ENCODE data around the gene HPS4.
"Not testable (repeated sequence)": the region's sequence is repeated elsewhere in the genome, so short reads cannot be mapped to it uniquely, and the experiment has no call there.

HPS4 gene
- 55.2 to 146 (median 80.7) reads per million in 3 experiments for total RNA-seq

DNA sequence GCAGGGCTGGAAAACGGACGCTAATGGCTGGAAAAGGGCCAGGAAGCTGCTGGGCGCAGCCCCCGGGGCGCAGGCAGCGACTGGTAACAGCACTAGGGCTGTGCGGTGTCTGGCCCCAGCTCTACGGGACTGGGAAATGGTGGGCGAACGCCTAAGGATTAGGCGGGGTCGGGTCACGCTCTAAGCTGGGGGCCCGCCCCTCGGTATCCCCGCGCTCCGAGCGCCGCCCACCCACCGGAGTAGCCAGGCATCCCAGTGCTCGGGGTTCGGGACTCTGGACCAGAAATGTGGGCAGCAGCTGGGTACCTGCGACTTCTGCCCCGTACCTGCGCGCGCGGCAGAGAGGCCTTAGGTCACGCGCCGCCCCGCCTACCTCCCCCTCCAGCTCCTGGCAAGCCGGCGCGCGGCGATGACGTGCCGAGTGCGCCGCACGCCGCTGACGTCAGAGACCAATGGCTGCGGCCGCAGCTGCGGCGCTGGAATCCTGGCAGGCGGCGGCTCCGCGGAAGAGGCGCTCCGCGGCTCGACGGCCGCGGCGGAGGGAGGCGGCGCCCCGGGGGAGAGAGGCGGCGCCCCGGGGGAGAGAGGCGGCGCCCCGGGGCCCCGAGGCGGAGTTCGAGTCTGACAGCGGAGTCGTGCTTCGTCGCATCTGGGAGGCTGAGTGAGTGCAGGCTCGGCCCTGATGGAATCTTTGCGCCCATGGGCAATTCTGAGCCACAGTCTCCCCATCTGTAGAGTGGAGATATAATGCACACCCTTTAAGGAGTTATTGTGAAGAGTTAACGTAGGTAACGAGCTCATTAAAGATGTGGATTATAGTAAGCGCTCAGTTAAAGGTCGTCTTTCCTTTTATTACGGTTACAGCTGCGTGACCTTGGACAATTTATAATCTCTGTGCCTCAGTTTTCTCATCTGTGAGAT lies at the start of gene HPS4, which contains the start of gene SRRD:
Gene HPS4 (minus strand): TSS at position 345 of the 921 bp plus-strand sequence. CDS start 2,021 bp downstream, outside the sequence.
Gene SRRD (plus strand): TSS at position 439 of the 921 bp plus-strand sequence. CDS start 14 bp downstream, at position 453.
- DNase-seq = peak; percentile 92

- DNase-seq = no peak
Observed at GRCh38 chr22:26529345-26529744, 45.8 kb upstream of the HPS4 start.

- DNase-seq = not testable (repeated sequence)
Observed at GRCh38 chr22:26528518-26528917, 44.9 kb upstream of the HPS4 start.

GRCh38 chr22:26527574-26528465 lies 44.2 kb upstream of the HPS4 start:
- no peak for DNase-seq

GRCh38 chr22:26527167-26527566 lies 43.6 kb upstream of the HPS4 start:
- DNase-seq = no peak

DNA sequence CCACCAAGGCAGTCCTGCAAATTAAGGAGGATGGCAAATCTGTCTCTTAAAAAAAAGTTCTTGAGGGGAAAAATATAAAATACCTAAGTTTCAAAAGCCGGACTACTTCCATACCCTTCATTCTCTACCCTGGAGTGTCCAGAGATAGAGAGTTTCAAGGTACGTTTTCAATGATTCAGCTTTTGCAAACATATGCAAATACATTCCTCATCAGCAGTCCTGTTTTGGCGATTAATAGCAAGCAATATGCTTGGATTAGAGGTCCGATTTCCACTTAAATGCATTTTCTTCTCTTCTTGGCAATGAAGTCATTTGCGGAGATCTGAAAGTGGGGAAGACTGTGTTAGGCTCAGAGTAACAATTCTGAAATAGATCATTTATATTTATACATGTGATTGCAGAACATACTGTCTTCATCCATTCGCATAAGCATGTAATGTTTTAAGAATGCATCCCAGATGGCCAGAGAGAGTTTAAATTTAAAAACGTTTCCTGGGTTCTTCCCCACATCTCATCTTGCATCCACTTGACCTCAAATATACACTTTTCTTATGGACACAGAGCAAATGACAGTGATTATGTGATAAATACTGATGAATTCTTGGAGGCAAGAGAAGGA lies 42.5 kb upstream of the HPS4 start:
- DNase-seq = no peak

- DNase-seq = no peak
Observed at GRCh38 chr22:26524870-26525269, 41.3 kb upstream of the HPS4 start.

GRCh38 chr22:26522592-26522991 lies 39.0 kb upstream of the HPS4 start:
- DNase-seq = no peak

DNA sequence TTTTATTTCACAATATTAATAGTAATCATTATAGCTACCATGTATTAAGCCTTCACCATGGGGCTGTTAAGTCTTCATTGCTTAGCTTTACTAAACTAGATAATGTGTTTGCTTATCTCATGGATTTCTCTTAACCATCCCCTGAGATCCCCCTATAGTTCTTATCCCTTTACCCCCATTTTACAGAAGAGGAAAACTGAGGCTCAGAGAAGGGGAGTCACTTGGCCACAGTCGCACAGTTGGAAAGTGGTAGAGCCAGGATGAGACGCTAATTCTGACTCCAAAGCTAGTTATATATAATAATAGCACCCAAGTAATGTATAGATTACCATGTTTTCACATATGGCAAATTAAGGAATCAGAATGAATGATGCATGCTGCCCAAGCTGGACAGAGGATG lies 38.4 kb upstream of the HPS4 start:
- DNase-seq = no peak

DNA sequence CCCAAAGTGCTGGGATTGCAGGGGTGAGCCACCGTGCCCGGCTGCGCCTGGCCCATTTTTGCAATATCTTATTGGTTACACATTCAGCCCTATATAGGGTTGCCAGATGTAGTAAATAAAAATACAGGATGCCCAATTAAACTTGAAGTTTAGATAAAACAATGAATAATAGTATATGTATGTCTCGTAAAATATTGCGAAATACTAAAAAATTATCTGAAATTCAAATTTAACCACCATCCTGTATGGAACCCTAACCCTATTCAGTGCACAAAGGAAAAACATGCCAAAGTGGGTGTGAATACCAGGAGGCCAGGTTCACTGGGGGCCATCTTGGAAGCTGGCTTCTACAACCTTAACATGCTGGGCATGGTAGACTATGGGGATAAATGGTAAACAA lies 33.8 kb upstream of the HPS4 start:
- no peak for DNase-seq

DNA sequence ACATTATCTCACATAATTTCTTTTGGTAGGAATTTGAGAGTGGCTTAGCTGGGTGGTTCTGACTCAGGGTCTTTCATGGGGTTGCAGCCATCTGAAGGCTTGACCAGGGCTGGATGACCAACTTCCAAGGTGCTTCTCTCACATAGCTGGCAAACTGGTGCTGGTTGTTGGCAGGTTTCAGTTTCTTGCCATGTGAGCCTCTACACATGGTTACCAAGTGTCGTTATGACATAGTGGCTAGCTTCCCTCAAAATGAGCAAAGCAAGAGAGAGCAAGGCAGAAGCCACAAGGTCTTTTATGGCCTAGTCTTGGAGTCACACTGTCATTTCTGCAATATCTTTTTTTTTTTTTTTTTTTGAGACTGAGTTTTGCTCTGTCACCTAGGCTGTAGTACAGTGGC lies 32.9 kb upstream of the HPS4 start:
- no peak for DNase-seq

DNA sequence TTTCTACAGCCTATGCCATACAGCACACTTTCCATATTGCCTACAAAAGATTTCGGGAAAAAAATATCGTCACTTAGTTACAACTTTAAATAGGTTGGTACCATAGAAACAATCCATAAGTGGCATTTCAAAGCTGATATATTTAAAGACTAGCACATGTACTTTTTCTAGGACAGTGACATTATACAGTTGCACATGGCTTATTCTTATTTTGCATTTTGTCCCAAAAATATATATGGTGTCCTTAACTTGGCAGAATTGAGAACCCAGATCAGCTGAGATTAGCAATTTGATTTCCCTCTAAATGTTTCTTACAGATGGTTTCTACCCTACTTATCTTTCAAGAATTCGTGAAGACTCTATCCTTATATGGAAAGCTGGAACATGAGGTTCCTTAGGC lies 32.3 kb upstream of the HPS4 start:
- no peak for DNase-seq

- no peak for DNase-seq
Observed at GRCh38 chr22:26514419-26515161, 31.0 kb upstream of the HPS4 start.

- no peak for DNase-seq
Observed at GRCh38 chr22:26513838-26514237, 30.3 kb upstream of the HPS4 start.

GRCh38 chr22:26512149-26512793 lies 28.7 kb upstream of the HPS4 start, which contains the start of gene TFIP11:
Gene TFIP11, minus strand, starts transcription at chr22:26512473. Its CDS starts 2,201 bp downstream, at chr22:26510272.
- DNase-seq = peak; percentile 83

- DNase-seq = no peak
Observed at GRCh38 chr22:26508148-26508547, 24.6 kb upstream of the HPS4 start.

DNA sequence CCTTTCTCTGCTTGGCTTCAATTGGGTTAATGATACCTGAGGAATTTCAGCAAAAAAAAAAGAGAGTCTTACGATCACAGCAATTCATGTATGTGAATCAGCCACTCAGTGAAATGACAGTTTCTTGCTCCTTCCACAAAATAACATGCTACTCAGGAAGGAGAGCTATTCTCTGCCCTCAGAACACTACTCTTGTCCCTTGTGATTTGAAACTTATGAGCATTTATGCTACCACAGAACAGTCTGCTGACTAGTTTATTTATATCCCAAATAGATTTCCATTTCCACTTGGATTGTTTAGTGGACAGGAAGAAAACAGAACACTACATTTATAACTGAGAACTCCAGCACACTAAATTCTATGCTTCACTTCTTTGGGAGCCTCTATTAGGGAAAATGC lies 20.2 kb upstream of the HPS4 start:
- DNase-seq = no peak

- peak; percentile 62 for DNase-seq
Observed at GRCh38 chr22:26502688-26503561, 19.3 kb upstream of the HPS4 start.

DNA sequence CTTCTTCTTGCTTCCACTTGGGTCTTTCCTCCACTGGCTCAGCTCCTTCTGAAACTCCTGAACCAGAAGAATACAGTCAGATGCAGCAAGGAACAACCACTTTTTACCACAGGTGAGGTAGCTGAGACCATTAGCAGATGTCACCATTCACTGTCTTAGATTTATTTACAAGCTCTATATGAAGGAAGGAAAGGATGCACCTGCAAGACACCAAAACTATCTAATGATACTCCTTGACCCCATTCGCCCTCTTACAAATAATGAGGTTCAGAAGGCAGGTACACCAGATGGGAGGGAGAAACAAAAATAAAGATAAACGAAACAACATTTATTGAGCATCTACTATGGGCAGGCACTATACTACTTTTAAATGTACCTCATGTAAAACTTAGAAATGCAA lies 18.4 kb upstream of the HPS4 start:
- no peak for DNase-seq

- no peak for DNase-seq
Observed at GRCh38 chr22:26499188-26499703, 15.7 kb upstream of the HPS4 start.
